HepG2 (cell line): Measurements from ENCODE around the gene PPIL6. TPM values are rescaled to one million over a fixed set of nuclear protein-coding genes. Genes with fewer than 3 reads are reported as not detected.
A peak's percentile ranks its signal among the peaks of the same experiment; 100 is the strongest.

Experiments used
- AGO1 ChIP-seq: fragments of 200-400 bp; formaldehyde crosslinking; IDR thresholded peaks from 2 replicates; pipeline ENCODE4 v1.6.1; 2017; ENCODE audit warnings: mild to moderate bottlenecking, low read depth, low read length, moderate library complexity; ENCODE audit not compliant: poor library complexity, severe bottlenecking
- E2F1 ChIP-seq: sonication (generic); formaldehyde crosslinking; IDR thresholded peaks from 2 replicates; pipeline ENCODE4 v1.5.0; 2020; ENCODE audit warnings: missing genetic modification reagents
- HMGXB4 ChIP-seq, 2 experiments: sonication (generic) in 1 of 2; formaldehyde crosslinking in 1 of 2; IDR thresholded peaks; 2 replicates each; pipeline versions ENCODE4 v1.4.0 to v1.6.1; 2018 to 2020; ENCODE audit warnings: missing genetic modification reagents in 2 of 2, borderline replicate concordance in 1 of 2, low read depth in 1 of 2, mild to moderate bottlenecking in 1 of 2, missing biosample characterization in 1 of 2
- HOXD1 ChIP-seq: sonication (generic); formaldehyde crosslinking; IDR thresholded peaks from 2 replicates; pipeline ENCODE4 v1.5.0; 2020; ENCODE audit warnings: missing genetic modification reagents
- KDM5B ChIP-seq: sonication (generic); formaldehyde crosslinking; IDR thresholded peaks from 2 replicates; pipeline ENCODE4 v1.4.0; 2020; ENCODE audit warnings: missing genetic modification reagents, mild to moderate bottlenecking, borderline replicate concordance
- NR2F1 ChIP-seq, 2 experiments: fragments of 450-650 bp in 1 of 2; formaldehyde crosslinking in 1 of 2; IDR thresholded peaks; 2 replicates each; pipeline versions ENCODE4 v1.5.0 to v1.6.1; 2016 to 2020; ENCODE audit warnings: mild to moderate bottlenecking in 1 of 2, missing compliant biosample characterization in 1 of 2, missing genetic modification reagents in 1 of 2, moderate library complexity in 1 of 2
- SNRNP70 ChIP-seq: fragments of 200-400 bp; formaldehyde crosslinking; IDR thresholded peaks from 2 replicates; pipeline ENCODE4 v1.6.1; 2017; ENCODE audit warnings: mild to moderate bottlenecking, low read depth, low read length, moderate library complexity
- ZBTB40 ChIP-seq, 2 experiments: fragments of 450-650 bp in 1 of 2; sonication (generic) in 1 of 2; formaldehyde crosslinking in 1 of 2; IDR thresholded peaks; 2 replicates each; pipeline versions ENCODE4 v1.6.1 to v1.8.0; 2016 to 2022; ENCODE audit warnings: antibody characterized with exemption in 1 of 2, mild to moderate bottlenecking in 1 of 2, missing genetic modification reagents in 1 of 2
- ZNF30 ChIP-seq: sonication (generic); formaldehyde crosslinking; IDR thresholded peaks from 2 replicates; pipeline ENCODE4 v1.5.0; 2020; ENCODE audit warnings: mild to moderate bottlenecking, missing genetic modification reagents
- ZNF687 ChIP-seq: sonication (generic); formaldehyde crosslinking; IDR thresholded peaks from 2 replicates; pipeline ENCODE4 v1.5.1; 2020; ENCODE audit warnings: mild to moderate bottlenecking, missing genetic modification reagents, moderate library complexity
- polyA plus RNA-seq, 8 experiments: library from polyadenylated mRNA; depleted of rRNA in 3 of 8; stranded (reverse) in 7 of 8; unstranded in 1 of 8; fragments of >200 nt; fragmentation: Illumina TruSeq in 4 of 8; extraction: Trizol in 4 of 8; gene quantifications; 2 replicates each; pipeline versions ENCODE4 v1.2.1 to v1.2.3, GENCODE V29; 2011 to 2016; ENCODE audit warnings: low read depth in 4 of 8, missing spikeins in 1 of 8, mixed read lengths in 1 of 8; ENCODE audit not compliant: insufficient read depth in 1 of 8
- total RNA-seq, 5 experiments: library from RNA; depleted of rRNA; stranded (reverse); fragments of >200 nt; fragmentation: Illumina TruSeq; extraction: Trizol; gene quantifications; 2 replicates each; pipeline ENCODE4 v1.2.3, GENCODE V29; 2016; ENCODE audit warnings: low read depth in 1 of 5

The PPIL6 gene
- total and polyA plus RNA-seq, 2 of the 13 experiments (the other 11 are each of a cell fraction or from before 2014, with no cell fraction given), result 0.22 to 0.46 TPM

GRCh38 chr6:109441069-109441816, 815 bp upstream of the PPIL6 start (continued):
- TF ChIP-seq ZNF687 (peak; percentile 79), AGO1 (no peak), HMGXB4 (CRISPR knock-in tag; IDR thresholded peaks at IDR 0.05; ENCODE audit: borderline replicate concordance in 1 of 2, low read depth in 1 of 2) (peak in 1 of 2 experiments; percentile 76; a peak in 2 of 4 replicates), SNRNP70 (no peak), E2F1 (CRISPR knock-in tag) (no peak), HOXD1 (CRISPR knock-in tag) (no peak), KDM5B (CRISPR knock-in tag) (no peak; the same call in 1 of the 2 replicates), ZNF30 (no peak), ZBTB40 (IDR thresholded peaks at IDR 0.05) (no peak), ZBTB40 (CRISPR knock-in tag; IDR thresholded peaks at IDR 0.05) (no peak), NR2F1 (CRISPR knock-in tag; IDR thresholded peaks at IDR 0.05) (no peak)
